Measurements from ENCODE around the gene USP25.

The USP25 gene

GRCh38 chr21:15823486-15824150 is 93.8 kb downstream of the USP25 start:
- peak in 1 of 2 donors; percentile 44 for DNase-seq

- DNase-seq = no peak
Observed at GRCh38 chr21:15825700-15826099, 95.9 kb downstream of the USP25 start.

GRCh38 chr21:15826147-15826780 is 96.5 kb downstream of the USP25 start:
- DNase-seq = peak; percentile 17 to 58

GRCh38 chr21:15826908-15827601 is 97.3 kb downstream of the USP25 start:
- no peak for DNase-seq

- DNase-seq = no peak
Observed at GRCh38 chr21:15831497-15831896, 101.7 kb downstream of the USP25 start.

- no peak for DNase-seq
Observed at GRCh38 chr21:15837645-15838044, 107.9 kb downstream of the USP25 start.

GRCh38 chr21:15839026-15839425 is 109.2 kb downstream of the USP25 start:
- no peak for DNase-seq

- no peak for DNase-seq
Observed at GRCh38 chr21:15839601-15840000, 109.8 kb downstream of the USP25 start.

- DNase-seq = no peak
Observed at GRCh38 chr21:15840406-15840805, 110.6 kb downstream of the USP25 start.

GRCh38 chr21:15841856-15842564 is 112.2 kb downstream of the USP25 start:
- no peak for DNase-seq

GRCh38 chr21:15842565-15842880 is 112.7 kb downstream of the USP25 start:
- no peak for DNase-seq

GRCh38 chr21:15843766-15844165 is 114.0 kb downstream of the USP25 start:
- DNase-seq = no peak

- no peak for DNase-seq
Observed at GRCh38 chr21:15848634-15849560, 119.1 kb downstream of the USP25 start.

- no peak for DNase-seq
Observed at GRCh38 chr21:15849927-15850326, 120.1 kb downstream of the USP25 start.

GRCh38 chr21:15850645-15851044 is 120.9 kb downstream of the USP25 start:
- no peak for DNase-seq

- no peak for DNase-seq
Observed at GRCh38 chr21:15852146-15852545, 122.4 kb downstream of the USP25 start.

- no peak for DNase-seq
Observed at GRCh38 chr21:15853126-15853525, 123.3 kb downstream of the USP25 start.

GRCh38 chr21:15856813-15857212 is 127.0 kb downstream of the USP25 start:
- DNase-seq = no peak

- no peak for DNase-seq
Observed at GRCh38 chr21:15857740-15858139, 128.0 kb downstream of the USP25 start.

GRCh38 chr21:15860541-15860940 is 130.8 kb downstream of the USP25 start:
- DNase-seq = no peak

- no peak for DNase-seq
Observed at GRCh38 chr21:15868940-15869339, 139.2 kb downstream of the USP25 start.

GRCh38 chr21:15870819-15871218 is 141.0 kb downstream of the USP25 start:
- DNase-seq = no peak

- DNase-seq = no peak
Observed at GRCh38 chr21:15872236-15872635, 142.5 kb downstream of the USP25 start.
